Natural killer cell (primary cell): ENCODE data around the gene NAA40. TPM values are rescaled to one million over a fixed set of nuclear protein-coding genes. Genes with fewer than 3 reads are reported as not detected.
"Not testable (repeated sequence)": the region's sequence is repeated elsewhere in the genome, so short reads cannot be mapped to it uniquely, and the experiment has no call there.

Source experiments
- ATAC-seq, 3 donors: fragments of 150-1000 bp in 2 of 3; fragments of 200-7000 bp in 1 of 3; cut with Tn5 transposase; 1 replicate in 1 of 3; 2 replicates in 2 of 3; pipeline ENCODE4 v1.10.0; 2021; ENCODE audit warnings: mild to moderate bottlenecking in 2 of 3, moderate library complexity in 2 of 3
- DNase-seq, 2 donors: peaks; one replicate each; pipeline versions ENCODE4 v3.0.0 to v3.0.0-alpha.2; 2013 to 2021; ENCODE audit warnings: mixed read lengths in 1 of 2
- H3K27ac ChIP-seq: one replicate; pipeline ENCODE4 v1.5.1; 2013; ENCODE audit warnings: mild to moderate bottlenecking, low read length
- H3K27me3 ChIP-seq: one replicate; pipeline ENCODE4 v1.6.1; 2013; ENCODE audit warnings: low read length; ENCODE audit not compliant: control insufficient read depth, insufficient read depth
- H3K36me3 ChIP-seq: one replicate; pipeline ENCODE4 v1.6.1; 2013; ENCODE audit warnings: low read length; ENCODE audit not compliant: control insufficient read depth, insufficient read depth
- H3K4me1 ChIP-seq: one replicate; pipeline ENCODE4 v1.6.1; 2013; ENCODE audit warnings: low read length; ENCODE audit not compliant: control insufficient read depth, insufficient read depth
- H3K4me3 ChIP-seq: one replicate; pipeline ENCODE4 v1.5.1; 2013; ENCODE audit warnings: low read length
- H3K9me3 ChIP-seq: one replicate; pipeline ENCODE4 v1.6.1; 2013; ENCODE audit warnings: low read length; ENCODE audit not compliant: control insufficient read depth, insufficient read depth
- H3K27ac Mint-ChIP-seq, 2 donors: one replicate each; pipeline ENCODE4 v1.8.0; 2022; ENCODE audit warnings: mild to moderate bottlenecking in 2 of 2, mixed read lengths in 2 of 2, moderate library complexity in 1 of 2
- H3K27me3 Mint-ChIP-seq, 2 donors: one replicate each; pipeline ENCODE4 v1.8.0; 2022; ENCODE audit warnings: low read depth in 2 of 2, mixed read lengths in 2 of 2
- H3K36me3 Mint-ChIP-seq: one replicate; pipeline ENCODE4 v1.8.0; 2022; ENCODE audit warnings: mixed read lengths
- H3K4me1 Mint-ChIP-seq, 2 donors: one replicate each; pipeline ENCODE4 v1.8.0; 2022; ENCODE audit warnings: mixed read lengths in 2 of 2
- H3K4me3 Mint-ChIP-seq: one replicate; pipeline ENCODE4 v1.8.0; 2022; ENCODE audit warnings: mild to moderate bottlenecking, moderate library complexity, mixed read lengths
- H3K9me3 Mint-ChIP-seq, 2 donors: one replicate each; pipeline ENCODE4 v1.8.0; 2022; ENCODE audit warnings: mixed read lengths in 2 of 2
- WGBS: methylation state at CpG from one replicate; pipeline ENCODE4 v1.1.7; 2013; ENCODE audit warnings: missing lambda C conversion rate; ENCODE audit not compliant: insufficient coverage; 5-methylcytosine and 5-hydroxymethylcytosine counted together
- intact Hi-C: fragments of 100-400 bp; cut with micrococcal nuclease; formaldehyde crosslinking; loops from one replicate; pipeline ENCODE4 v1.14.2; 2022
- total RNA-seq, 4 donors: library from RNA; stranded (reverse); fragments of 120-200 nt in 1 of 4; gene quantifications; one replicate each; pipeline versions ENCODE4 v1.2.3 to v1.2.4, GENCODE V29; 2013 to 2022
- TF ChIP-seq, protein P1 (sequence below): fragments of 200-600 bp; IDR thresholded peaks from one replicate; pipeline ENCODE4 v1.8.0; 2022; ENCODE audit warnings: antibody characterized with exemption

NAA40 gene
- total RNA-seq, 3 donors from 2014 or later (not counting 1 experiment from before 2014, with no cell fraction given) = 44.8 to 72.1 (median 57.4) TPM

DNA sequence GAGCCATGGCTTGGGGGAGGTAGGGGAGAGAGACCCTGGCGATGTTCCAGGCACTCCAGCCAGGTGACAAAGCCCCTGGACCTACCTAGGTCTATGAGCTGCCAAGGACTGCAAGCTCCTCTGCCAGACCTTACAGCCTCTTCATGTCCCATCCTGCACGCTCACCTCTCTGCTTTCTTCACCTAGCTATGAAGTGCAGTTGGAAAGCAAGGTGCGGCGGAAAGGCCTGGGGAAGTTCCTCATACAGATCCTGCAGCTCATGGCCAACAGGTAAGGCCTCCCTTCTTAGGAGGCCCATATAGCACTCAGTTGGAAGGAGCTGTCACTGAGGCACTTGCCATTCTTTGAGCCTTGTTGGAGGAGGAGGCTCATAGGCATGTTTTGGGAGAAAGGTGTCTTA, 13.8 kb downstream of the NAA40 start:
- peak overlapping the region; percentile 82 for H3K27ac ChIP-seq
- H3K36me3 ChIP-seq = peaks cover 40% of the 10 kb centered on the region
- peaks cover 34 to 55% of the 10 kb centered on the region in 2 donors for H3K4me1 Mint-ChIP-seq

DNA sequence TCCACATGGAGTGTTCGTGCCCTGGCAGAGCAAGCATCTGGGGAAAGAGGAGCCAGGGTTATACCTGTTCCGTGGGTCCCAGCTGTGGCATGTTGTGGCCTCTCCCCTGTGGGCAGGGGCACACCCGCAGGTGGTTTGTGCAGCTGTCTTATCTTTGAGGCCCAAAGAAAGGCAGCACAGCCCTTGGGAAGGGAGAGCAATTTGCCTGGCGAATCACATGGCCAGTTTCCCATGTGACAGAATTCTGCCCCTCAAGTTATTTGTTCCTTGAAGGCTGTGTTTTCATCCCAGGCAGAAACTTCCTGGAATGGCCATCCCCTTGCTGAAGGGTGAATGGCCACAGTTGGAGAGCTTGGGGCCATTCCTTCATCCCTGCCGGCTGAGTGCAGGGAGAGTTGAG, 19.2 kb downstream of the NAA40 start:
- Mint-ChIP-seq H3K36me3 (no peaks in the 10 kb centered on the region), H3K27me3 (peaks cover 0 to 3% of the 10 kb centered on the region in 2 donors), H3K27ac (no peak overlapping the region), H3K9me3 (no peaks in the 10 kb centered on the region), H3K4me3 (no peak overlapping the region), H3K4me1 (peaks cover 31 to 56% of the 10 kb centered on the region in 2 donors)
- TF ChIP-seq, protein P1, sequence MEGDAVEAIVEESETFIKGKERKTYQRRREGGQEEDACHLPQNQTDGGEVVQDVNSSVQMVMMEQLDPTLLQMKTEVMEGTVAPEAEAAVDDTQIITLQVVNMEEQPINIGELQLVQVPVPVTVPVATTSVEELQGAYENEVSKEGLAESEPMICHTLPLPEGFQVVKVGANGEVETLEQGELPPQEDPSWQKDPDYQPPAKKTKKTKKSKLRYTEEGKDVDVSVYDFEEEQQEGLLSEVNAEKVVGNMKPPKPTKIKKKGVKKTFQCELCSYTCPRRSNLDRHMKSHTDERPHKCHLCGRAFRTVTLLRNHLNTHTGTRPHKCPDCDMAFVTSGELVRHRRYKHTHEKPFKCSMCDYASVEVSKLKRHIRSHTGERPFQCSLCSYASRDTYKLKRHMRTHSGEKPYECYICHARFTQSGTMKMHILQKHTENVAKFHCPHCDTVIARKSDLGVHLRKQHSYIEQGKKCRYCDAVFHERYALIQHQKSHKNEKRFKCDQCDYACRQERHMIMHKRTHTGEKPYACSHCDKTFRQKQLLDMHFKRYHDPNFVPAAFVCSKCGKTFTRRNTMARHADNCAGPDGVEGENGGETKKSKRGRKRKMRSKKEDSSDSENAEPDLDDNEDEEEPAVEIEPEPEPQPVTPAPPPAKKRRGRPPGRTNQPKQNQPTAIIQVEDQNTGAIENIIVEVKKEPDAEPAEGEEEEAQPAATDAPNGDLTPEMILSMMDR = no peak
- H3K36me3 ChIP-seq = peaks cover 34% of the 10 kb centered on the region
- ATAC-seq = no peak
- intact Hi-C loops = no loop called here
- no peaks in the 10 kb centered on the region for H3K9me3 ChIP-seq
- no peaks in the 10 kb centered on the region for H3K27me3 ChIP-seq
- H3K4me3 ChIP-seq = no peak overlapping the region
- no peak overlapping the region for H3K27ac ChIP-seq
- 85% methylated on average over 4 of the region's 5 CpGs for whole genome bisulfite sequencing
- DNase-seq = no peak
- H3K4me1 ChIP-seq = peaks cover 54% of the 10 kb centered on the region

More for the DNA sequence above, 13.8 kb downstream of the NAA40 start:
- peaks cover 0 to under 1% of the 10 kb centered on the region in 2 donors for H3K27me3 Mint-ChIP-seq
- no peaks in the 10 kb centered on the region for H3K36me3 Mint-ChIP-seq
- H3K9me3 Mint-ChIP-seq = no peaks in the 10 kb centered on the region
- DNase-seq (no peak), ATAC-seq (no peak)
- H3K27ac Mint-ChIP-seq = peak overlapping the region; percentile 78 to 84
- peaks cover 49% of the 10 kb centered on the region for H3K4me1 ChIP-seq
- no peaks in the 10 kb centered on the region for H3K9me3 ChIP-seq
- TF ChIP-seq, protein P1 = no peak
- intact Hi-C loops = no loop called here
- no peaks in the 10 kb centered on the region for H3K27me3 ChIP-seq
- H3K4me3 ChIP-seq = no peak overlapping the region
- WGBS = 97% methylated on average over 4 of the region's 4 CpGs
- peak overlapping the region; percentile 75 for H3K4me3 Mint-ChIP-seq

DNA sequence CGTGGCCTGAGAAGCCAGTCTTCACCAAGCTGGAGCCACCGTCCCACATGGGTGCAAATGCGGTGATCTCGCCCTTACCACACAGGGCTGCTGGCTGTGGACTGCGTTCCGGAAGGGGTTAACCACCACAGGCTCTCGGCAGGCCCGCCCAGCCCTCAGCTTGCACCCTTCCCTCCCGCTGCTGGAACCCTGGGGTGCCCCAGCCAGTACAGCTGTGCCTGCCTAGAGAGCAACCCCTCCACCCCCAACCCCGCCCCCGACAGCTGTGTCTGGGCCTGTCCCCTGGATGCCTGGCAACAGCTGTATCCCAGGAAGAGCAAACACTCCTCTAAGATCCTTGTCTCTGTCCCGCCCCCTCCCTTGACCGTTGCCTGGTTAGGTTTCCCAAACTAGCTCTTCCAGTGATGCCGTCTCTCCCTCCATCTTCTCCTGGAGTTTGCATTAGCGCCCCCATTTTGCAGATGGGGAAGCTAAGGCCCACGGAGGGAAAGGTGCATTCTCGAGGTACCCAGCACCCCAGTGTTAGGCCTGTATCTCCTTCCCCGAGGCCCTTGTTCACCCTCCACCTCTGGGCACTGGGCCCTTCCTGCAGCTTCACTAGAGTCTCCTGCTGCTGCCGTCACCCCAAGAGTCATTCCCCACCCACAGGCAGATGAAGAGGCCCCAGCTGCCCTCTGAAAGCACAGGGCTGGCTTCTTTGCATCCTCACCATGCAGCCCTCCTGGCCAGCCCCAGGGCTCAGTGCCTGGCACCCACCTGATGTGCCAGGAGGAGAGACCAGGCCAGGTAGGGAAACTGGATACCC, 23.0 kb downstream of the NAA40 start:
- Mint-ChIP-seq H3K9me3 (no peaks in the 10 kb centered on the region), H3K27me3 (peaks cover 0 to 6% of the 10 kb centered on the region in 2 donors), H3K27ac (peak overlapping the region in 1 of 2 donors; percentile 65), H3K4me1 (peaks cover 21 to 27% of the 10 kb centered on the region in 2 donors), H3K4me3 (peak overlapping the region; percentile 75), H3K36me3 (no peaks in the 10 kb centered on the region)
- WGBS = 50% methylated on average over 19 of the region's 19 CpGs
- peak; percentile 39 to 47 for DNase-seq
- H3K4me3 ChIP-seq = no peak overlapping the region
- no peak overlapping the region for H3K27ac ChIP-seq
- TF ChIP-seq, protein P1 = no peak
- H3K9me3 ChIP-seq = no peaks in the 10 kb centered on the region
- ATAC-seq = peak; percentile 59 to 93 (median 85)
- H3K4me1 ChIP-seq = peaks cover 35% of the 10 kb centered on the region
- intact Hi-C loops = no loop called here
- no peaks in the 10 kb centered on the region for H3K27me3 ChIP-seq
- peaks cover 3% of the 10 kb centered on the region for H3K36me3 ChIP-seq

DNA sequence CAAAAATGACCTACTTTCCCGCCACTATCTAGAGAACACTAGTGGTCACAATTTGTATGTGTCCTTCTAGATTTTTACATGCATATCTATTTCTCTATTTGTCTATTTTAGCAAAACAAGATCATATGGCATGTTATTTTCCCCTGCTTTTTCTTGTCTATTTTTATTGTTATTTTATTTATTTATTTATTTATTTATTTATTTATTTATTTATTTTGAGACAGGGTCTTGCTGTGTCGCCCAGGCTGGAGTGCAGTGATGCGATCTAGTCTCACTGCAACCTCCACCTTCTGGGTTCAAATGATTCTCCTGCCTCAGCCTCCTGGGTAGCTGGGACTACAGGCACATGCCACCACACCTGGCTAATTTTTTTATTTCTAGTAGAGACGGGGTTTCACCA, 25.1 kb downstream of the NAA40 start:
- H3K27me3 ChIP-seq, H3K4me3 Mint-ChIP-seq, H3K27ac Mint-ChIP-seq, intact Hi-C loops, H3K4me3 ChIP-seq, H3K27me3 Mint-ChIP-seq, H3K9me3 ChIP-seq, DNase-seq, H3K36me3 ChIP-seq, H3K36me3 Mint-ChIP-seq, H3K27ac ChIP-seq, ATAC-seq, H3K9me3 Mint-ChIP-seq: not testable (repeated sequence)
- peaks cover 17 to 23% of the 10 kb centered on the region in 2 donors for H3K4me1 Mint-ChIP-seq
- peaks cover 27% of the 10 kb centered on the region for H3K4me1 ChIP-seq
- 98% methylated on average over 4 of the region's 4 CpGs for WGBS
